Activated CD4-positive, alpha-beta memory T cell treated with anti-CD3 and anti-CD28 coated beads for 36 hours (primary cell): ENCODE measurements around the gene CDC42EP1. TPM values are rescaled to one million over a fixed set of nuclear protein-coding genes. Genes with fewer than 3 reads are reported as not detected.
"Not testable (repeated sequence)": the region's sequence is repeated elsewhere in the genome, so short reads cannot be mapped to it uniquely, and the experiment has no call there.

Experiments used
- CTCF ChIA-PET: fragments of 350-600 bp; sonication (Branson Sonifier 250); formaldehyde crosslinking; loops from one replicate; lab custom pipeline; 2021; ENCODE audit warnings: antibody characterized with exemption, inconsistent platforms; lab: Charles Lee
- POLR2A ChIA-PET: fragments of 350-600 bp; sonication (Branson Sonifier 250); formaldehyde crosslinking; loops from one replicate; lab custom pipeline; 2021; ENCODE audit warnings: antibody characterized with exemption; lab: Charles Lee
- DNase-seq: peaks from one replicate; pipeline ENCODE4 v3.0.0-alpha.2; 2020
- H3K27ac Mint-ChIP-seq: one replicate; pipeline ENCODE4 v1.8.0; 2021; ENCODE audit warnings: mixed read lengths
- H3K27me3 Mint-ChIP-seq: one replicate; pipeline ENCODE4 v1.8.0; 2021; ENCODE audit warnings: mixed read lengths
- H3K36me3 Mint-ChIP-seq: one replicate; pipeline ENCODE4 v1.8.0; 2021; ENCODE audit warnings: mixed read lengths
- H3K4me1 Mint-ChIP-seq: one replicate; pipeline ENCODE4 v1.8.0; 2021; ENCODE audit warnings: low read depth, mixed read lengths
- H3K4me3 Mint-ChIP-seq: one replicate; pipeline ENCODE4 v1.8.0; 2021; ENCODE audit warnings: mild to moderate bottlenecking, mixed read lengths
- H3K9me3 Mint-ChIP-seq: one replicate; pipeline ENCODE4 v1.8.0; 2021; ENCODE audit warnings: mixed read lengths
- intact Hi-C: fragments of 100-400 bp; cut with micrococcal nuclease; formaldehyde crosslinking; loops from one replicate; pipeline ENCODE4 v1.15.1; 2023
- total RNA-seq, 2 experiments: library from RNA; stranded (reverse); gene quantifications; one replicate each; pipeline ENCODE4 v1.2.3, GENCODE V29; 2021

The CDC42EP1 gene
- total RNA-seq, 2 experiments from 2014 or later: 1.4 to 1.9 TPM

DNA sequence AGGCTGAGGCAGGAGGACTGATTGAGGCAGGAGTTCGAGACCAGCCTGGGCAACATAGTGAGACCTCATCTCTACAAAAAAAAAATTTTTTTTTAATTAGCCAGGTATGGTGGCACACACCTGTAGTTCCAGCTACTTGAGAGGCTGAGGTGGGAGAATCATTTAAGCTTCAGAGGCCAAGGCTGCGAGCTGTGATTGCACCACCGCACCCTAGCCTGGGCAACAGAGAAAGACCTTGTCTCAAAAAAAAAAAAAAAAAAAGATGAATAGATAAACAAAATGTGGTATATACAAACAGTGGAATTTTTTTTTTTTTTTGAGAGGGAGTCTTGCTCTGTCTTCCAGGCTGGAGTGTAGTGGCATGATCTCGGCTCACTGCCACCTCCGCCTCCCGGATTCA is 30.8 kb downstream of the CDC42EP1 start:
- CTCF ChIA-PET: interaction anchor here (0.9 to 9.7 kb wide), 7 partner anchors 10 to 52 kb away, joined by 3 to 152 read pairs (median 11); partner anchors contain the start of genes GGA1 and LGALS2
- H3K27ac Mint-ChIP-seq, H3K36me3 Mint-ChIP-seq, POLR2A ChIA-PET, H3K4me1 Mint-ChIP-seq, intact Hi-C loops, H3K9me3 Mint-ChIP-seq, H3K27me3 Mint-ChIP-seq, DNase-seq, H3K4me3 Mint-ChIP-seq: not testable (repeated sequence)

DNA sequence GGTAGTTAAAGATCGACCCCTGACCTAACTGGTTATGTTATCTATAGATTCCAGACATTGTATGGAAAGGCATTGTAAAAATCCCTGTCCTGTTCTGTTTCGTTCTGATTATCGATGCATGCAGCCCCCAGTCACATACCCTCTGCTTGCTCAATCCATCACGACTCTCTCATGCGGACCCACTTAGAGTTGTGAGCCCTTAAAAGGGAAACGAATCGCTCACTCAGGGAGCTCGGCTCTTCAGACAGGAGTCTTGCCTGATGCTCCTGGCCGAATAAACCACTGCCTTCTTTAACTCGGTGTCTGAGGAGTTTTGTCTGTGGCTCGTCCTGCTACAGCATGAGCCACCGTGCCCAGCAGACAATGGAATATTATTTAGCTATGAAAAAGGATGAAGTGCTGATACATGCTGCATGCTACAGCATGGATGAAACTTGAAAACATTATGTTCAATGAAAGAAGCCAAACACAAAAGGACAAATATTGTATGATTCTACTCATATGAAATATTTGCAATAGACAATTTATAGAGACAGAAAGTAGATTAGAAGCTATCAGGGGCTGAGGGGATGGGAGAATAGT is 31.6 kb downstream of the CDC42EP1 start:
- CTCF ChIA-PET: interaction anchor here (0.6 to 9.7 kb wide), 44 partner anchors 9 to 695 kb away, joined by 3 to 152 read pairs (median 5); partner anchors contain the start of genes GGA1, LGALS2, MFNG and NOL12
- no peaks in the 10 kb centered on the region for H3K36me3 Mint-ChIP-seq
- POLR2A ChIA-PET: interaction anchor here (0.9 to 1.7 kb wide), 6 partner anchors 11 to 66 kb away, joined by 3 to 16 read pairs (median 6); partner anchors contain the start of genes GGA1 and PDXP
- no peaks in the 10 kb centered on the region for H3K9me3 Mint-ChIP-seq
- peak overlapping the region; percentile 77 for H3K4me3 Mint-ChIP-seq
- peaks cover 10% of the 10 kb centered on the region for H3K4me1 Mint-ChIP-seq
- no peaks in the 10 kb centered on the region for H3K27me3 Mint-ChIP-seq
- H3K27ac Mint-ChIP-seq: peak overlapping the region; percentile 83
- intact Hi-C loops: loop anchor here (1.0 kb wide), 3 partner anchors 16 to 54 kb away; partner anchors contain the start of gene GGA1
- DNase-seq: no peak

DNA sequence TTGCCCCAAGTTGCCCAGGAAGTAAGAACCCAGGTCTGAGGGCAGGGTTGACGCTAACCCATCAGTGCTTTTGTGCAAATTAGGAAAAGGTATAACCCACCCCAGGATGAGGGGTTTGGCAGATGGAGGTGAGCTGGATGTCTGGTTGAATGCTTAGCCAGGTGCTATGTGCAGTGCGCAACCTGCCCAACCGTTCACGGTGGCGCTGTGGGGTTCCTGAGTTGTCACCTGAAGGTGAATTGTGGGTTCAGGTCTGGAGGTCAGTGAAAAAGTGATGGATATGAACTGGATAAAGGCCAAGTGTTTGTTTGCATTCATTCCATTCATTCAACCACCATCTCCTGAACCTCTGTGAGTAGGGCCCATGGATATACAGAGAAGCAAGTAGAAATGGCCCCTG is 34.0 kb downstream of the CDC42EP1 start:
- intact Hi-C loops: no loop called here
- H3K4me3 Mint-ChIP-seq: no peak overlapping the region
- ChIA-PET POLR2A (no interaction called here), CTCF (interaction anchor here (0.9 to 9.7 kb wide), 2 partner anchors 9 to 13 kb away, joined by 3 to 152 read pairs; partner anchors contain the start of gene GGA1)
- no peaks in the 10 kb centered on the region for H3K27me3 Mint-ChIP-seq
- no peak for DNase-seq
- peaks cover 10% of the 10 kb centered on the region for H3K4me1 Mint-ChIP-seq
- H3K9me3 Mint-ChIP-seq: no peaks in the 10 kb centered on the region
- H3K27ac Mint-ChIP-seq: no peak overlapping the region
- no peaks in the 10 kb centered on the region for H3K36me3 Mint-ChIP-seq

DNA sequence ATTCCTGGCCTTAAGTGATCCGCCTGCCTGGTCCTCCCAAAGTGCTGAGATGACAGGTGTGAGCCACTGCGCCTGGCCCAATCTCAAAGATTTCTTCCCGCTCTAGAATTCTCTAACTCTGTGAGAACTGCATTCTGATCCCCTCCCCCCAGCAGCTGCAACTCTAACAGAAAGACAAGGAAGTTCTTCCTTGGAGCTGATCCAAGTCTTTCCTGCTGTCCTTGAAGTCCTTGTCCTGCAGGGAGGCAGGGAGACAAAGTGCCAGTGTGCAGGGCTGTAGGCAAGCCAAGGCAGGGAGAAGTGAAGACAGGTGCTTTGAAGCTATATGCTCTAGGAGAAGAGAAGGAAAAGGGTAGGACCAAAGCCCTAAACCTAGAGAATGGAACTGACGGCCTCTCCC is 38.9 kb downstream of the CDC42EP1 start:
- CTCF ChIA-PET: interaction anchor here (0.8 to 1.6 kb wide), 2 partner anchors 9 to 32 kb away, joined by 3 to 11 read pairs; partner anchors contain the start of gene GGA1
- Mint-ChIP-seq H3K4me3 (no peak overlapping the region), H3K4me1 (peaks cover 12% of the 10 kb centered on the region), H3K36me3 (no peaks in the 10 kb centered on the region), H3K9me3 (no peaks in the 10 kb centered on the region), H3K27me3 (no peaks in the 10 kb centered on the region), H3K27ac (no peak overlapping the region)
- intact Hi-C loops: no loop called here
- POLR2A ChIA-PET: no interaction called here
- no peak for DNase-seq

DNA sequence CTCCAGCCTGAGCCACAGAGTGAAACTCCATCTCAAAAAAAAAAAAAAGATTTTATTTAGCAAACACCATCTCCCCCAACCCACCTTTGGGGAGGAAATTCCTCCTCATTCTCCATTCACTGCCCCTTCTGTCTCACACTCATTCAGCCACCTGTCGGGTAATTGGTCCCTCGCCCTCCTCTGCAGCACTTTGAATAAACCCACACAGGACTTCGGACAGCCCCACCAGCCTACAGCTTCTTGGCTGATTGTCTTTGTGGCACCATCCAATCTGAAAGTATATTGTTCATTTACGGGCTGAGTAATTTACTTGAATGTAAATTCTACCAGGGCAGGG is 40.9 kb downstream of the CDC42EP1 start:
- CTCF ChIA-PET: interaction anchor here (0.7 to 1.2 kb wide), 2 partner anchors 9 to 42 kb away, joined by 3 to 9 read pairs; no protein-coding TSS in a partner anchor
- Mint-ChIP-seq H3K27me3 (no peaks in the 10 kb centered on the region), H3K4me3 (no peak overlapping the region), H3K4me1 (peaks cover 27% of the 10 kb centered on the region), H3K27ac (no peak overlapping the region), H3K36me3 (no peaks in the 10 kb centered on the region), H3K9me3 (no peaks in the 10 kb centered on the region)
- DNase-seq: no peak
- POLR2A ChIA-PET: no interaction called here
- intact Hi-C loops: no loop called here

DNA sequence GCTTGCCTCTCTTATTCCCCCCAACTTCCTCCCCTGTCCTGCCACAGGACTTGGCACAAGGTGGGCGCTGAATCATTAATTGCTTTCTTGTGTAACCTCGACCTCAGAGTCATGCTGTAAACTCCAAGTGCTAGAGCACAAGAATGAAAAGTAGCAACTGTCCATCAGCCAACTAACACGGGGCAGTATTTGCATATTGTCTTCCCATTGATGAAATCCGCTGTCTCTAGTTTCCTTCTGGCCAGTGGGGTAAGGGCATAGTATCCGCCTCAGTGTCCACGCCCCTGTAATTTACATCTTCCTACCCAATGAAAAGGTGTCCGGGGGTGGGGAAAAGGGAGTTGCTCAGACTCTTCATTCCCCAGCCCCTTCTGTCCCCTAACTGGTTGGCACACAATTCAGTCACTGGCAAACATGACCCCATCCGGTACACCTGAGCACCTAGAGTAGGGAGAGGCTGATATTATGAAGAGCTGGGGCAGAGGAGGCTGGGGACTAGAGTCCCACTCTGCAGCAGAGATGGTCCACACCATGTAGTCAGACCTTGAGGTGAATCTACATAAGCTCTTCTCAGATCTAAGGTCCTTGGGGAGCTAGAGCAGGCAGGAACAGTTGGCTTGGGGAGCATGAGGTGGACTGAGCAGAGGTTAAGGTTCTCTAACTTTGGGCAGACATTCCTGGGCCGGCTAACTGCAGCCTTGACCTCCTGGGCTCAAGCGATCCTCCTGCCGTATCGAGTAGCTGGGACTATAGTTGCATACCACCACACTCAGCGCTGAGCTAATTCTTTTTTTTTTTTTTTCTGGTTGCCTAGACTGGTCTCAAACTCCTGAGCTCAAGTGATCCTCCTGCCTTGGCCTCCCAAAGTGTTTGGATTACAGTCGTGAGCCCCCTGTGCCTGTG is 41.5 kb downstream of the CDC42EP1 start:
- DNase-seq: no peak
- peaks cover 27% of the 10 kb centered on the region for H3K4me1 Mint-ChIP-seq
- POLR2A ChIA-PET: interaction anchor here (0.8 kb wide), 1 partner anchor 9 kb away, joined by 3 read pairs; no protein-coding TSS in a partner anchor
- intact Hi-C loops: no loop called here
- no peak overlapping the region for H3K27ac Mint-ChIP-seq
- H3K4me3 Mint-ChIP-seq: no peak overlapping the region
- H3K36me3 Mint-ChIP-seq: no peaks in the 10 kb centered on the region
- H3K9me3 Mint-ChIP-seq: no peaks in the 10 kb centered on the region
- CTCF ChIA-PET: interaction anchor here (1.2 to 1.3 kb wide), 2 partner anchors 9 to 57 kb away, joined by 3 to 9 read pairs; no protein-coding TSS in a partner anchor
- no peaks in the 10 kb centered on the region for H3K27me3 Mint-ChIP-seq

DNA sequence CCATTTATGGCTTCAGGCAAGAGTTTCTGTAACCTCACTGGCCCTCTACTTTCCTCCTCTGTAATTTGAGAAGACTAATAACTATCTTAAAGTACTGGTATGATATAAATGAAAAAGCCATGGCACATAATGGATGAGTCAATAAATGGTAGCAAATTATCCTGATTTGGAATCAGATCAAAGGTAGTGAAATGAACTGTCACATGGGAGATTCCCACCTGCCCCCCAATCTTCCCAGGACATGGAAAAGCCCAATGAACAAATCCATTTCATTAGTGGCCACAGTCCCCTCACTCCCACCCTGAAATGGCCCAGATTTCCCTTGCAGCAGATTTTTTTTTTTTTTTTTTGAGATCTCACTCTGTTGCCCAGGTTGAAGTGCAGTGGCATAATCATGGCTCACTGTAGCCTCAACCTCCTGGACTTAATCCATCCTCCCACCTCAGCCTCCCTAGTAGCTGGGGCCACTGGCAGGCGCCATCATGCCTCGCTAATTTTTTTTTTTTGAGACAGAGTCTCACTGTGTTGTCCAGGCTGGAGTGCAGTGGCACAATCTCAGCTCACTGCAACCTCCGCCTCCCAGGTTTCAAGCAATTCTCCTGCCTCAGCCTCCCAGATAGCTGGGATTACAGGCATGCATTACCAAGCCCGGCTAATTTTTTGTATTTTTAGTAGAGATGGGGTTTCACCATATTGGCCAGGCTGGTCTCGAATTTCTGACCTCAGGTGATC is 42.4 kb downstream of the CDC42EP1 start:
- intact Hi-C loops, H3K9me3 Mint-ChIP-seq, H3K4me3 Mint-ChIP-seq, H3K36me3 Mint-ChIP-seq, H3K27ac Mint-ChIP-seq, H3K27me3 Mint-ChIP-seq, DNase-seq: not testable (repeated sequence)
- POLR2A ChIA-PET: interaction anchor here (0.8 kb wide), 1 partner anchor 10 kb away, joined by 3 read pairs; no protein-coding TSS in a partner anchor
- CTCF ChIA-PET: interaction anchor here (1.0 to 1.3 kb wide), 3 partner anchors 10 to 58 kb away, joined by 3 to 9 read pairs (median 3); no protein-coding TSS in a partner anchor
- H3K4me1 Mint-ChIP-seq: peaks cover 36% of the 10 kb centered on the region

DNA sequence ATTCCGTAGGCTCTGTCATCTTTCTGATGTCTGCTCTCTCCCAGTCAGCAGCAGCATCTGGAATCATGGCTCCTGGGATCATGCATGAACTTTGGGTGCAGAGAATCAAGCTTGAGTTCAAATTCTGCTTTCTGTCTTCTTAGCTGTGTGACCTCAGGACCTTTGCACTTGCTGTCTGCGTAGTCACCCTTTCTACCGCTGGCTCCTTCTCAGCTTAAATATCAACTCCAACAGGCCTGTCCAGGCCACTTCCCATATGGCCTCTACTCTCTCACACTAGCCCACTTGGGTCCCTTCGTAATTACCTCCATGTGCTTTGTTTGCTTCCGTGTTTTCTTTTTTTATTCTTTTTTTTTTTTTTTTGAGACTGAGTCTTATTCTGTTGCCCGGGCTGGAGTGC is 43.8 kb downstream of the CDC42EP1 start:
- POLR2A ChIA-PET: no interaction called here
- no peak for DNase-seq
- CTCF ChIA-PET: interaction anchor here (2.2 to 7.6 kb wide), 2 partner anchors 11 to 39 kb away, joined by 9 to 152 read pairs; no protein-coding TSS in a partner anchor
- peak overlapping the region; percentile 49 for H3K27ac Mint-ChIP-seq
- intact Hi-C loops: no loop called here
- H3K4me1 Mint-ChIP-seq: peaks cover 42% of the 10 kb centered on the region
- no peaks in the 10 kb centered on the region for H3K9me3 Mint-ChIP-seq
- no peaks in the 10 kb centered on the region for H3K27me3 Mint-ChIP-seq
- H3K4me3 Mint-ChIP-seq: no peak overlapping the region
- no peaks in the 10 kb centered on the region for H3K36me3 Mint-ChIP-seq

DNA sequence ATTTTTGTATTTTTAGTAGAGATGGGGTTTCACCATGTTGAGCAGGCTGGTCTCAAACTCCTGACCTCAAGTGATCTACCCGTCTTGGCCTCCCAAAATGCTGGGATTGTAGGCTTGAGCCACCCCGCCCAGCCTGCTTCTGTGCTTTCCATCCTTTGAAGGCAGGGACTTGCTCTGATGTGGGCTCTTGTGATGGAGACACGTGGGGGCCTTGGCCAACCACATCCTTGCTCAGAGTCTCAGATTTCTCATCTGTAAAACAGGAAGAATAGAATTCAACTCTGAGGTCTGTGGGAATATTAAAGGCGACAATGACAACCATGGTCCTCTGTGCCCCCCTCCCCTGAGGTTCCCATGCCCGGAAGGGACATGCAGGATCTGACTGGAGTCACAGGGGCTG is 44.6 kb downstream of the CDC42EP1 start:
- Mint-ChIP-seq H3K9me3 (no peaks in the 10 kb centered on the region), H3K4me1 (peaks cover 45% of the 10 kb centered on the region), H3K27me3 (no peaks in the 10 kb centered on the region), H3K36me3 (no peaks in the 10 kb centered on the region), H3K27ac (peak overlapping the region; percentile 70), H3K4me3 (peak overlapping the region; percentile 24)
- intact Hi-C loops: loop anchor here (5.0 kb wide), 2 partner anchors 202 to 237 kb away; partner anchors contain the start of genes ANKRD54 and GCAT
- POLR2A ChIA-PET: interaction anchor here (0.7 kb wide), 1 partner anchor 72 kb away, joined by 3 read pairs; no protein-coding TSS in a partner anchor
- CTCF ChIA-PET: interaction anchor here (1.0 to 7.6 kb wide), 6 partner anchors 10 to 77 kb away, joined by 3 to 152 read pairs (median 10); no protein-coding TSS in a partner anchor
- peak; percentile 72 for DNase-seq

DNA sequence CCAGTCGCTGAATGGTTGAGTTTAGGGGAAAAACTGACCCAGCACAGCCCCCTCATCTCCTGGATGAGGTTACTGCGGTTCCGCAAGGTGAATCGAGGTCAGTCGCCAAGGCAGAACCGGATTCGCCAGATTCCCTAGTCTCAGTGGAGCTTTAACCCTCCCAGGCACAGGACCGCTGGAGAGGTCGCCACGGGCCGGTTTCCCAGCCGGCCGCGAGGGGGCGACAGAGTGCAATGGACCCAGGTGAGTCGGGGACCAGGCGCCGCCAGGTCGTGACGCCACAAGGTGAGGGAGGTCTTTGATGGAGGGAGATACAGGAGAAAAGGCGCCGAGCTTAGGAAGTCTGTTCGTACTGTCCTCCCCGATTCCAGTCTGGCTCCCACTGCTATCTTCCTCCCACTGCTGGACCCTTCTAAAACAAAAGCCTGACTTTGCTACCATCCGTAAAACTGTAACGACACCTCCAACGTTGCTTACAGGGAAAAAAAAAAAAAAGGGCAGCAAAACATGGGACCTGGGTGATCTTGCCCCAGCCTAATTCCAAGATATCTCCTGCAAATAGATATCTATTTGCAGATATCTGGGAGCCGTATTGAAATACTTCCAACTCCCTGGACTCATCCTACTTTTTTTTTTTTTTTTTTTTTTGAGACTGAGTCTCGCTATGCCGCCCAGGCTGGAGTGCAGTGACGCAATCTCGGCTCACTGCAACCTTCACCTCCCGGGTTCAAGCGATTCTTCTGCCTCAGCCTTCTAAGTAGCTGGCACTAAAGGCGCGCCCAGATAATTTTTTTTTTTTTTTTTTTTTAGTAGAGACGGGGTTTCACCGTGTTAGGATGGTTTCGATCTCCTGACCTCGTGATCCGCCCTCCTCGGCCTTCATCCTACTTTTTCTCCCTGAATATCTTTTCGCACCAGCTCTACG is 47.0 kb downstream of the CDC42EP1 start:
- Mint-ChIP-seq H3K27me3 (no peaks in the 10 kb centered on the region), H3K4me1 (peaks cover 52% of the 10 kb centered on the region), H3K4me3 (peak overlapping the region; percentile 80), H3K27ac (peak overlapping the region; percentile 99), H3K36me3 (no peaks in the 10 kb centered on the region), H3K9me3 (no peaks in the 10 kb centered on the region)
- ChIA-PET CTCF (interaction anchor here (0.5 to 8.4 kb wide), 48 partner anchors 8 to 831 kb away, joined by 3 to 152 read pairs (median 4); partner anchors contain the start of genes IFT27, LGALS1, LGALS2 and MFNG), POLR2A (interaction anchor here (0.8 to 2.9 kb wide), 10 partner anchors 15 to 69 kb away, joined by 3 to 27 read pairs (median 6); partner anchors contain the start of genes LGALS1, PDXP and SH3BP1)
- intact Hi-C loops: loop anchor here (5.0 kb wide), 2 partner anchors 200 to 235 kb away; partner anchors contain the start of genes ANKRD54 and GCAT
- DNase-seq: peak; percentile 94
